Loucy (cell line): ENCODE measurements around the gene ZNF785.

Experiments
- CTCF ChIP-seq: fragments of 200-600 bp; sonication (generic); conservative IDR thresholded peaks from 2 replicates; pipeline ENCODE4 v1.5.1; 2014; ENCODE audit warnings: mild to moderate bottlenecking, antibody characterized with exemption, low read length
- EZH2phosphoT487 ChIP-seq: fragments of 200-600 bp; IDR thresholded peaks from 2 replicates; pipeline ENCODE4 v1.6.1; 2018; ENCODE audit warnings: antibody characterized with exemption, mild to moderate bottlenecking, moderate library complexity, borderline replicate concordance

DNA sequence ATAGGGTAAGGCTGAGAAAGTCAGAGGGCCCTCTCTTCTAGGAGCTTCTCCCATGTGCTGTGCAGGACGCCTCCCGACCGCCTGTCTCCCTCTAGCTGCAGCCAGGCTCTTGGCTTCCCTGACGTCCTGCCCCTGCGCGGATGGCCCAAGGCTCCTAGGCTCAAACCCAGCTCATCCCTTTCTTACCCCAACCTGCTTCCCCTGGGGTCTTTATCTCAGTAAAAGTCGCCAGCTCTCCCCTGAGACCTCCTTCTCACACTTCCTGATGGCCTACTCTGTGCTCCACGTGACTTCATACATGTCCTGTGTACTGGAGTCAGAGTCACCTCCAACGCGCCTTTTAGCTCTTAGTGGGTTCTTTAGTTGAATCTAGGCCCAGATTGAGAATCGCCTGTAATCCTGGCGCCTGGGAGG is 49.7 kb downstream of the ZNF785 start:
- TF ChIP-seq CTCF (peak; percentile 67), EZH2phosphoT487 (no peak)
